CD4-positive, alpha-beta T cell treated with Interleukin-15 for 4 hours (primary cell): ENCODE measurements around the gene PIMREG.
"Not testable (repeated sequence)": the region's sequence is repeated elsewhere in the genome, so short reads cannot be mapped to it uniquely, and the experiment has no call there.

Experiments used
- DNase-seq: peaks from one replicate; pipeline ENCODE4 v3.0.0-alpha.2; 2020; ENCODE audit warnings: low spot score

The PIMREG gene

DNA sequence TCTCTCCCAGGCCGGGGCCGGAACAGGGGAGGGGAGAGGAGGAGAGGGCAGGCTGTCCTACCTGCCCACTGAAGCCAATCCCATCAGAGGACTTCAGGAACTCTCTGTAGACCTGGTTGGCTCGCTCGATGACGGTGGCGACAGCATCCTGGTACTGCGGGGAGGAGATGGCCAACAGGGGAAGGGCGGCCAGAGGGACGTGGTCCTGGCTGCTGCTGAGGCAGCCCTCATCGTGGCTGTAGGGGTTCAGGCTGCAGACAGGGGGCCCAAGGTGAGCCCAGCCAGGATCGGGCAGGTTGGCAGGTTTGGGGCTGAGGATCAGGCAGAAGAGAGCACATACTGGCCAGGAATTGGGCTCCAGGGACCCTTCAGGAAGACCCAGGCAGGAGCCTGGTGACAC lies 34.2 kb downstream of the PIMREG start:
- DNase-seq: no peak

DNA sequence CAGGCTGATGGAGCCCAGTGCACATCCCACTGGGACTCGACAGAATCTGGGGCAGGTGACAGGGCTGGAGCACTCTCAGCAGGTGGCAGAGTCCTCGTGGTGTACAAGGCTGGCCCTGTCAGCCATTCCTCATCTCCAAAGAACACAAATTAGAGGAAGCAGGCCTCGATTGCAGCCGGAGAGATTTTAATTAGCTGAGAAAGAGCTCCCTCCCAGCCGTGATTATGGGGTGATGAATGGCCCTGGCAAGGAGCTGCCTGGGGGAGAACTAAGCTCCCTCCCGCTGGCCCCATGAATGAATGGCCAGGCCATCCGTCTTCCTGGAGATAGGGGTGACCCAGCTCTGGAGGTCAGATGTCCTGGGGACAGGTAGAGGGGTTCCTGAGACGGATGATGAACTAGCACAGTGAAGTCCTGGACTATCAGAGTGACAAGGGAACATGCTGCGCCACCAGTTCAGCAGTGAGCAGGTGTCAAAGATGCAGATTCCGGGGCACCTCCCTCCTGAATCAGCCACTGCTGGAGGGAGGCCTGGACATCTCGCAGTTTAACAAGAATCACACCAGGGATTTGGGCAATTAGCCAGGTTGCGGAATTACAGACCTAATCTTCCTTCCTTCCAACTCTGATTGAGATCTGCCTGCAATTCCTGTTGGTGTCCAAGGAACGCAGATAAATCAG lies 35.5 kb downstream of the PIMREG start:
- DNase-seq: no peak

- DNase-seq: no peak
Measured at GRCh38 chr17:6480303-6480675, 36.0 kb downstream of the PIMREG start.

GRCh38 chr17:6482105-6482455 lies 37.8 kb downstream of the PIMREG start:
- DNase-seq: no peak

- not testable (repeated sequence) for DNase-seq
Measured at GRCh38 chr17:6482796-6483195, 38.5 kb downstream of the PIMREG start.

DNA sequence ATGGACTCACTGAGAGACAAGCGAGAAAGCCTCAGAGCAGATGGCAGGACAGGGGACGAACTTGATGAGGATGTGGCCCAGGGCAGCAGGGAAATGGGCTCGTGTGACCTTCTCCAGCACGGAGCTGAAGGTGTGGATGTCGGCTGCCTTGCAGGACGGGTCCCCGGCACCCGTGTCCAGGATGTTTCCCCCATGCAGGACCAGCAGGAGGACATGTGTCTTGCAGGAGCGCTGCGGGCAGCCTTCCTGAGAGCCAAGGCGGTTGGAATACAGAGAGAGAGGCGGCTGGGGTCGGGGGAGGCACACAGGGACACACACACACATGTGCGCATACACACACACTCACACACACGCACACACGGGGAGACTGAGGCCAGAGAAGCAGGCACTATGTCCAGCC lies 39.3 kb downstream of the PIMREG start:
- no peak for DNase-seq

DNA sequence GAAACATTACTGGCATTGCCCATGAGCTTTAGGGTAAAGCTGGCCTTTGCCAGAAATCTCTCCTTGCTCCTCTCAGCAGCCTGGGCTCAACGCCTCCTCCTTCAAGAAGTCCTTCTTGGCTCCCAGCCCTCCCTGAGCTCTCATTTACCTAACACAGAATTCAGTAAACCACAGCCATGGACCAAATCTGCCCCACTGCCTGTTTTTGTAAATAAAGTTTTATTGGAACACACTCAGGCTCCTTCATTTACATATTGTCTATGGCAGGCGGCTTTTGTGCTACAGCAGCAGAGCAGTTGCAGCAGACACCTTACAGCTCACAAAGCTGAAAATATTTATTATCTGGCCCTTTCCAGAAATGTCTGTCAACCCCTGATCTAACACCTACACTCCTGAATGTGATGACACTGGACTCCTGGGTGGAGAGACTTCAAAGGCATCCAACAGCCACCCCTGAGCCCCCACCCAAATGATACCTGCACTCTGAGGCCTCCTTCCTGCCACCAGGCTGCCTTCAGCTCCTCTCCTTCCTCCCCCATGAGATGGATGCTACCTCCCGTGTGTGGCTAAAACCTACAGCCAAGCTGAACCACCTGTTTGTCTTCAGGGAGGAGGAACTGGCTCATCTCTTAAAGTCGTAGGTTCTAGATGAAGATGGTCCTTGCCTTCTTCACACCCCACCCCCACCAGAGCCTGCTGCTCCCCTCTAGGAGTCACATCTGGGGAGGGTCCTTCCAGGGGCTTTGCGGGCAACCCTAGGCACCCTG lies 41.6 kb downstream of the PIMREG start:
- DNase-seq: no peak

DNA sequence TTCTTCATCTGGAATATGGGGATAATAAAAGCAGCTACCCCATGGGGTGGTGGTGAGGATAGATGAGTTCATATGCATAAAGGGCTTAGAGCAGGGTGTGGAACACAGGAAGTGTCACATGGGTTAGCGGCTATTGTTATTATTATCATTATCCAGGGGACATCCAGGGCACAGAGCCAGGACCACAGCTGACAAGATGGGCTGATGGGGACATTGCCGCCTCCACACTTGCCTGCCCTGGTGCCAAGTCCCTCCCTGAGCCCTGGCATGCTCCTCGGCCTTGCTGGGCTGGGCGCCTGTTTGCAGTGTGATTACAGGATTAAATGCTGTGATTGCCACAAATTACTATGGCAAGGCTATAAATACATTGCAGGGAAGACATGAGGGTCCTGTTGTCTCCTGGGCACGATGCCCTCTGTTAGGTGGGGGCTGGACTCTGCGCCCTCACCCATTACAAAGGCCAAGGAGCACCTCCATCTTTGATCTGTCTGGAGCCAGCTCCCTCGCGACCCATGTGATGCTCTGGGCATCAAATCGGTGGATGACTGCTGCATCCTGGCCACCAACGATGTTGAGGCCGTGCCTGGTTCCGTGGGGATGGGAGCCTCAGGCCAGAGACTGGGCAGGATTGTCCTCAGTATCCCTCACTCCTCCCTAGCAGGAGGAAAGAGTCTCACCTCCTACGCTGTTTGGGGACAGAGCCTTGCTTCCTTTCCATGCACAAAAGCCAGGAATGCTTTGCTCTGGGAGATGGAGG lies 43.2 kb downstream of the PIMREG start:
- DNase-seq: no peak

- DNase-seq: no peak
Measured at GRCh38 chr17:6488008-6488539, 43.8 kb downstream of the PIMREG start.

- DNase-seq: no peak
Measured at GRCh38 chr17:6489016-6489550, 44.8 kb downstream of the PIMREG start.

DNA sequence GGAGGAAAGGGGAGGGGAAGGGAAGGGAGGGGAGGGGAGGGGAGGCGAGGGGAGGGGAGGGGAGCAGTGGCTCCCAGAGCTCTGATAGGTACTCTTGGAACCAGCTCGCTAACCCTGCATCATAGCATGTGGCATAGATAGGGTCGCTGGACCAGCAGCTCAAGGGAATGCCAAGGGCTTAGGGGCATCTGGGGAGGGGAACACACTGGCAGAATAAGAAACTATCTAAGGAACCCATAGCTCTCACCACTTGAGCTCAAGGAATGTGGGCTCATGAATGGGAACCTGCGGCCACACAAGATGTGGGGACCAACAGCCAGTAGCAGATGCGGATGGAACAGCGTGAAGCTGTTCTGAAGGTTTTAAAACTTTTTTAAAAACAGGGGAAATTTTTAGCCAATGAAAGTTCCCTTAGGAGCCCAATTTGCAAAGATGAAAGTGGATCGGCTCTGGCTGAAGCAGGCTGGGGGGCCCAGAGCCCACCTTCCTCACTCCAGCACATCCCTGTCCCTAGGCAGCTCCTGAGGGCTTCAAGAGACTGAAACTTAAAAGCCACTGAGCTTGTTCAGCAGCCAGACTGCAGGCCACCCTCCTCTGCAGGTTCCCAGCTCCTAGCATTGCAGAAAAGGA lies 46.9 kb downstream of the PIMREG start:
- DNase-seq: no peak

DNA sequence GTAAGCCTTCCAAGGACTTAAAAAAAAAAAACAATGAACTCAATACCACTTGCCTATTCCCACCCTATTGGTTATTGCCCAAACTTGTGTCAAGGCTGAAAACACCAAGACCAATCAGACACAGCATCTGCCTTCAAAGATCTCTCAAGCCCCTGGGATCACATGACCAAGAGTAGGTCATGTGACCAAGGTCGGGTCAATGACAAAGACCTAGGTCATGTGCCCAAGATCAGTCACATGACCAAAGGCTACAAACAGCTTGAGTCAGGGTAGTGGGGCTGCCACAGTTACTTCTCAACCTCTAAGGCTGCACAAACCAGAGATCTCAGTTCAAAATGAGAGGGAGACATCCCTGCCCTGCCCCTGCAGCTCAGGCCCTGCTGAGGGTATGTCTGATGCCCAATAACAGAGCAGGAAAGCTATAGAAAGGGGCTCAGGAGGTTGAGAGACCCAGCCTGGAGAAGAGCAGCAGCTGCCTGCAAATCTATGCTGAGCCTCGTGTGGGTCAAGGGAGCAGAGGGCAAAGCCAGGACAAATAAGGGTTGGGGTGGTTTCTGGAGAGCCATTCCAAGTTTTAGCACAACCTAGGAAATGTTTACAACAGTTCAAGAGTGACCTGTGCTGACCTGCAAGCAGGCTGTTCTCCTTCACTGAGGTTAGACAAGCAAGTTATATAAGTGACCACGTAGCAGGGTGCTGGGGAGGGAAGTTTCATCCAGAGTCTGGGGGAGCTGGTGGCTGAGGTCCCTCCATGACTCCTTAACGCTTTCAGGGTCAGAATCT lies 48.8 kb downstream of the PIMREG start:
- no peak for DNase-seq

DNA sequence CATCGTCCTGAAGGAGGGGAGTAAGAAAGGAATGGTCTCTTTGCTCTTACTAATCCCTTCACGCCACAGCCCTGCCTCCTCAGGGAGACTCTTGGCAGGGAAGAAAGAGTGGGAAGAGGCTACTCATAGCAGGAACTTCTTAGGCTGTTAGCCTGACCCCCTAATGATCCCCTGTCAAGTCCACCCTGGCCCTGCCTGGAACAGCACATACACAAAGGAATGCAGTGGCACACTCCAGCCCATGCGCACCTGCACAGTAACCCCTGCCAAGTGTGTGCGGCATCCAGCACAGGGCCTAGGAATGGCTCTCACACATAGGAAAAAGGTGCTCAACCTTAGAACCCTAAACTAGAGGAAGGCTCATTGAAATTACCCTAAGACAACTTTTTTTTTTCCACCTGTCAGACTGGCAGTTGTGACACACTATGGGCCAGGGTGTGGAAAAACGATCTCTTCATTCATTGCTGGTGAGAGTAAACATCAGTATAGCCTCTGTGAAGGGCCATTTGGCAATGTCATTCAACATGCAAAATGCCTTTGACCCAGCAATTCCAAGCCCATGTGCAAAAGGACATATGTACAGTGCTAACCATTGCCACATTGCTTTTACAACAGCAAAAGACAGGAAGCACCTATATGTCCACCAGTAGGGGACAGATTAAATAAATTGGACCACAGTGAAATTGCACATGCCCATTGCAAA lies 50.1 kb downstream of the PIMREG start:
- no peak for DNase-seq

GRCh38 chr17:6495450-6496115 lies 51.3 kb downstream of the PIMREG start:
- no peak for DNase-seq

GRCh38 chr17:6496116-6496481 lies 51.8 kb downstream of the PIMREG start:
- no peak for DNase-seq

GRCh38 chr17:6496640-6497441 lies 52.6 kb downstream of the PIMREG start:
- no peak for DNase-seq

- no peak for DNase-seq
Measured at GRCh38 chr17:6497496-6498221, 53.4 kb downstream of the PIMREG start.

DNA sequence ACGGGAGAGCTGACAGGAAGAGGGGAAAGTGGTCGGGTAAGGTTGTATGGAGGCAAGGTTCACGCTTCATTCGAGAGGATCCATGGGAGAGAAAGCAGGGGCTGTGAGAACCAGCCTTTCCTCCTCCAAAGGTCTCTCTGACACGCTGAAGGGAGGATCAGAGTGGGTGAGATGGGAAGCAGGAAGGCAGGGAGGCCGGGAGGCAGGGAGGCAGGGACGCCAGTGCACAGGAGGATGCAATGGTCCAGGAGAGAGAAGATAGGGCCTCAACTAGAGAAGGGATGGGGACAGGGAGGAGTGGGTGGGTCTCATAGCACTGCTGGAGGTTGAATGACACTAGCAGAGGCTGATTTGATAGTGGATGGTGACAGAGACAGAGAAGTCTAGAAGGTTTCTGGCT lies 54.1 kb downstream of the PIMREG start:
- DNase-seq: no peak
